Lower leg skin (tissue), 4 donors: Measurements from ENCODE around the gene BEST3. TPM values are rescaled to one million over a fixed set of nuclear protein-coding genes. Genes with fewer than 3 reads are reported as not detected.

Experiments used
- DNase-seq, 2 donors: peaks; one replicate each; pipeline ENCODE4 v3.0.0-alpha.2; 2019; ENCODE audit warnings: low spot score in 2 of 2
- H3K4me3 ChIP-seq: fragments of 200-600 bp; sonication (generic); 2 replicates; pipeline ENCODE4 v1.5.1; 2017; ENCODE audit warnings: mild to moderate bottlenecking, low read depth; ENCODE audit not compliant: poor library complexity, severe bottlenecking
- CTCF ChIP-seq, 3 donors: fragments of 450-650 bp; IDR thresholded peaks; one replicate each; pipeline ENCODE4 v1.5.1; 2016; ENCODE audit warnings: antibody characterized with exemption in 3 of 3, mild to moderate bottlenecking in 3 of 3, moderate library complexity in 2 of 3
- POLR2A ChIP-seq, 2 donors: fragments of 450-650 bp; IDR thresholded peaks; one replicate each; pipeline ENCODE4 v1.6.1; 2016 to 2017; ENCODE audit warnings: antibody characterized with exemption in 2 of 2, mild to moderate bottlenecking in 1 of 2, moderate library complexity in 1 of 2
- WGBS, 2 donors: methylation state at CpG; one replicate each; pipeline ENCODE4 v1.1.5; 2018; 5-methylcytosine and 5-hydroxymethylcytosine counted together
- intact Hi-C: fragments of 100-400 bp; cut with DNase I; formaldehyde crosslinking; loops from one replicate; pipeline ENCODE4 v1.15.0; 2023; ENCODE audit warnings: low total_unique reads
- total RNA-seq, 4 donors: library from RNA; depleted of rRNA; stranded (reverse); fragments of >200 nt; gene quantifications; one replicate each; pipeline ENCODE4 v1.1.0, GENCODE V29; 2016

BEST3 gene
- under 1 TPM in 2 of 4 donors, not detected in 2; 0.13 to 0.49 TPM for total RNA-seq

- no peak within 1 kb of the TSS for H3K4me3 ChIP-seq
- intact Hi-C loops, result no loop called here
- TF ChIP-seq CTCF (IDR thresholded peaks at IDR 0.05) (no peak), POLR2A (IDR thresholded peaks at IDR 0.05) (no peak)
- WGBS, 2 donors, result 47 to 53% methylated on average over 12 of the region's 12 CpGs
- DNase-seq, result no peak
Measured at GRCh38 chr12:69698769-69699540, at the start of gene BEST3. TSS of gene BEST3 (minus strand) at chr12:69699303. CDS start at chr12:69697798, 1,505 bp downstream.

DNA sequence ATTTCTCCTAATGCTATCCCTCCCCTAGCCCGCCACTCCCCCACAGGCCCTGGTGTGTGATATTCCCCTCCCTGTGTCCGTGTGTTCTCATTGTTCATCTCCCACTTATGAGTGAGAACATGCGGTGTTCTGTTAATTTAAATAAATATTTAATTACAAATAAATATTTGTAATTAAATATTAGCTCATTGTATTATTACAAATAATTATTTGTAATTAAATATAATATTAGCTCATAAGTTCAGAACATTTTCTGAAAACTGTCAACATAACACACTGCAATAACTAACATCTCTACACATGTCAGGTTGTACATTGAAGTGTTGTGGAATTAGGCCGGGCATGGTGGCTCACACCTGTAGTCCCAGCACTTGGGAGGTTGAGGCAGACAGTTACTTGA is 45.0 kb upstream of the BEST3 start:
- TF ChIP-seq CTCF (IDR thresholded peaks at IDR 0.05) (no peak), POLR2A (IDR thresholded peaks at IDR 0.05) (no peak)
- DNase-seq, result no peak
- H3K4me3 ChIP-seq, result no peak overlapping the region
- WGBS, 2 donors, result 86 to 98% methylated on average over 4 of the region's 4 CpGs
- intact Hi-C loops, result no loop called here

DNA sequence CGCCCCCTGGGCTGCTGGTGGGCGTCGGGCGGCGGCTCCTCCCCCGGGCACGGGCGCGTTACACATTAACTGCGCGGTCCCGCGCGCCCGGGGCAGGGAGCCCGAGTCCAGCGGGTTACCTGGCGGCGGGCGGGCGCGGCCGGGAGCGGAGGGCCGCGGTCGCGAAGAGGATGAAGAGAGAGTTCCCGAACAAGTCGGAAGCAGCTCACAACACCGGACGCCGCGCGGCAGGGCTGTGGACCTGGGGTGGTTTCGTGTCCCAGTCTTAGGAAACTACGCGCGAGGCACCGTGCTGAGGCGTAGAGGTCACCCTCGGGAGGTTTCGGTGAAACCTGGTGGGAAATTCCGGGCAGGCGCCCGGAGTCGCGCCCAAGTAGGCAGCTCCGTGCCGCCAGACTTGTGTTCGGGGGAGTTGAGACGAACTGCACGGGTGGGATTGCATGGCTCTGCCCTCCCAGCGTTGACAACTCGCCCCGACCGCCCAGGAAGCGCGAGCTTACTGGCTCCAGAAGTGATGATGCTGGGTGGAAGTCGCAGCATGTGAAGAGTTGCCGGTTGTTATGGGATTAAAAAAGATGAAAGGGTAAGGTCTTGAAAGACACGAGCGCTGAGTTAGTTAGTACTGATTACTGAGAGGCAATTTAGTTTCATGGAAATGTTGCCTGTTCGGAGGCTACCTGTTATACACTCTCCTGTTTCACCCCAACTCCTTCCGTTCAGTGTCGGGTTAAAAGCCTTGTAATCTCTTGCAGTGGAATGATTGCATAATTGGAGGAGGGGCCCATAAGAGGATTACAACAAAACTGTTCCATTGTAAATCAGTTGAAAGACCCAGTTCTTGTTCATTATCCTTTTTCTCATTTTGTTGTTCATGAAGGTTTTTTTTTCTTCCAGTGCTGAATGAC is 40.4 kb upstream of the BEST3 start:
- H3K4me3 ChIP-seq, result peak overlapping the region; percentile 90
- 0 to 1% methylated on average over 37 to 45 of the region's 66 CpGs for WGBS, 2 donors
- TF ChIP-seq CTCF (IDR thresholded peaks at IDR 0.05) (no peak), POLR2A (IDR thresholded peaks at IDR 0.05) (no peak)
- intact Hi-C loops, result no loop called here
- DNase-seq, result peak; percentile 16 to 87

GRCh38 chr12:69738351-69739286 is 39.5 kb upstream of the BEST3 start, which contains the start of gene RAB3IP:
TSS of gene RAB3IP (plus strand) at chr12:69738860. CDS start at chr12:69755409, 16,549 bp downstream.
- WGBS, 2 donors, result 3 to 5% methylated on average over 24 to 36 of the region's 110 CpGs
- DNase-seq, result peak; percentile 52 to 96
- TF ChIP-seq CTCF (IDR thresholded peaks at IDR 0.05), result no peak
- no peak for TF ChIP-seq POLR2A (IDR thresholded peaks at IDR 0.05)
- H3K4me3 ChIP-seq, result peak within 1 kb of the TSS; percentile 90
- intact Hi-C loops, result no loop called here

GRCh38 chr12:69733638-69734037 is 34.5 kb upstream of the BEST3 start:
- no peak for DNase-seq
- intact Hi-C loops, result no loop called here
- 77 to 94% methylated on average over 1 of the region's 1 CpG for WGBS, 2 donors
- no peak for TF ChIP-seq POLR2A (IDR thresholded peaks at IDR 0.05)
- no peak for TF ChIP-seq CTCF (IDR thresholded peaks at IDR 0.05)
- no peak overlapping the region for H3K4me3 ChIP-seq
